GM18526 (cell line): ENCODE data around the gene FANCB.

Source experiments
- POLR2A ChIP-seq: IDR thresholded peaks from 3 replicates; pipeline ENCODE4 v1.6.1; 2011; ENCODE audit not compliant: insufficient read length; ENCODE audit errors: extremely low read depth

Gene FANCB

GRCh38 chrX:14872355-14872754, 514 bp downstream of the FANCB start:
- no peak for TF ChIP-seq POLR2A

- no peak for TF ChIP-seq POLR2A
These were observed 1.1 kb downstream of the FANCB start for GRCh38 chrX:14871767-14872166.

- TF ChIP-seq POLR2A = no peak
These were observed 7.7 kb downstream of the FANCB start for GRCh38 chrX:14865201-14865600.

- TF ChIP-seq POLR2A = no peak
These were observed 8.2 kb downstream of the FANCB start for GRCh38 chrX:14864631-14865030.

GRCh38 chrX:14851526-14851925, 21.3 kb downstream of the FANCB start:
- no peak for TF ChIP-seq POLR2A

GRCh38 chrX:14843666-14844065, 29.2 kb downstream of the FANCB start:
- TF ChIP-seq POLR2A = no peak

- no peak for TF ChIP-seq POLR2A
These were observed 35.7 kb downstream of the FANCB start for GRCh38 chrX:14837155-14837554.

GRCh38 chrX:14832586-14832985, 40.3 kb downstream of the FANCB start:
- no peak for TF ChIP-seq POLR2A

GRCh38 chrX:14832151-14832550, 40.7 kb downstream of the FANCB start:
- no peak for TF ChIP-seq POLR2A

- TF ChIP-seq POLR2A = no peak
These were observed 43.2 kb downstream of the FANCB start for GRCh38 chrX:14829643-14830042.

- no peak for TF ChIP-seq POLR2A
These were observed 46.5 kb downstream of the FANCB start for GRCh38 chrX:14826319-14826718.

GRCh38 chrX:14825851-14826250, 47.0 kb downstream of the FANCB start:
- no peak for TF ChIP-seq POLR2A

- TF ChIP-seq POLR2A = no peak
These were observed 53.1 kb downstream of the FANCB start for GRCh38 chrX:14819769-14820168.

GRCh38 chrX:14817571-14817970, 55.3 kb downstream of the FANCB start:
- no peak for TF ChIP-seq POLR2A

GRCh38 chrX:14802943-14803710, 69.7 kb downstream of the FANCB start:
- TF ChIP-seq POLR2A = no peak

- no peak for TF ChIP-seq POLR2A
These were observed 71.7 kb downstream of the FANCB start for GRCh38 chrX:14801136-14801535.

GRCh38 chrX:14798805-14799397, 74.0 kb downstream of the FANCB start:
- TF ChIP-seq POLR2A = no peak
